Measurements from ENCODE around the gene CNPY2. TPM values are rescaled to one million over a fixed set of nuclear protein-coding genes. Genes with fewer than 3 reads are reported as not detected.

CNPY2 gene
- total RNA-seq, 6 experiments from 2014 or later = 63.7 to 93.7 (median 76.5) TPM

DNA sequence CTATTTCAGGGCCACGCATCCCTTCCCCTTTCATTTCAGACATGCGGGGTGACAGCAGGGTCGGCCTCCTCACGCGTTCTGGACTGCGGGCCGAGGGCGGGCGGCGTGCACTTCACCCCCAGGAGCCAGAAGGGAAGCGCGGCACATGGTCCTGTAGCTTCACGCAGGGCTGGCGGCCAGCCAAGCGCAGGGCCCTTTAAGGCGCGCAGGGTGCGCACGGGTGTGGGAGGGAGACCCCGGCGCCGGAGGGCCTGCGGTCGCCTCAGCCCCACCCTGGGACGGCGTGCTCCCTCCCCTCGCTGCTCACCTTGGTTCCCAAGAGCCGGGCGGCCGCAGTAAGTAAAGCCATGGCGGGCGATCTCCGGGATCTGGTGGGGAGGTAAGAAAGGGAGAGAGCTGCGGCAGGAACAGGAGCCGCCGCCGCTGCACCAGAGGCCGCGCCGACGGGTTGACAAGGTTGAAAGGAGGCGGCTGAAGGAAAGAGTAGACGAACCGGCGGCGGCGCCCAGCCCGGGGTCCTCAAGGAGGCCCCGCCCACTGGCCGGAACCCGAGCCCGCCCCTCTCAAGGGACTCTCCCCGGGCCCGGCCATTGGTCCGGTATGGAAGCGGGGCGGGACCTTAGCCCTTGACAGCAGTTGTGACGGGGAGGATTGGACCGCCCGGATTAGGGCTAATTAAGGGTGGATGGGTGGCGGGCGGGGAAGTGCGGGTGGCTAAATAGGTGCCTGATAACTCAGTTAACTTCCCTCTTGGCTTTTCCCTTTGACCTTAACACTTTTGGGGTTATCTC, 15.7 kb downstream of the CNPY2 start, which contains the start of gene CS:
Gene CS (minus strand): TSS at position 478 of the 791 bp plus-strand sequence. CDS start 129 bp downstream, at position 349.
- Histone ChIP-seq H3K27ac (peak within 1 kb of the TSS; percentile 46 to 96 (median 92)), H3K36me3 (peaks cover 0 to 5% (median 0%) of the 10 kb centered on the region in 4 donors), H3K9me3 (no peaks in the 10 kb centered on the region), H3K4me3 (peak within 1 kb of the TSS; percentile 79 to 99 (median 94)), H3K27me3 (no peaks in the 10 kb centered on the region), H3K4me1 (peaks cover 0 to 72% (median 24%) of the 10 kb centered on the region in 4 donors)
- WGBS (ENCODE audit: insufficient coverage, low coverage, low lambda C conversion rate, missing lambda C conversion rate) = 0% methylated on average over 24 of the region's 63 CpGs
- intact Hi-C loops (cut with DNase I) = no loop called here
- ATAC-seq (peak; percentile 90 to 98 (median 92)), DNase-seq (peak; percentile 99 to 100 (median 100))
- TF ChIP-seq POLR2A (IDR thresholded peaks at IDR 0.05) = peak; percentile 83
- TF ChIP-seq, protein P1, sequence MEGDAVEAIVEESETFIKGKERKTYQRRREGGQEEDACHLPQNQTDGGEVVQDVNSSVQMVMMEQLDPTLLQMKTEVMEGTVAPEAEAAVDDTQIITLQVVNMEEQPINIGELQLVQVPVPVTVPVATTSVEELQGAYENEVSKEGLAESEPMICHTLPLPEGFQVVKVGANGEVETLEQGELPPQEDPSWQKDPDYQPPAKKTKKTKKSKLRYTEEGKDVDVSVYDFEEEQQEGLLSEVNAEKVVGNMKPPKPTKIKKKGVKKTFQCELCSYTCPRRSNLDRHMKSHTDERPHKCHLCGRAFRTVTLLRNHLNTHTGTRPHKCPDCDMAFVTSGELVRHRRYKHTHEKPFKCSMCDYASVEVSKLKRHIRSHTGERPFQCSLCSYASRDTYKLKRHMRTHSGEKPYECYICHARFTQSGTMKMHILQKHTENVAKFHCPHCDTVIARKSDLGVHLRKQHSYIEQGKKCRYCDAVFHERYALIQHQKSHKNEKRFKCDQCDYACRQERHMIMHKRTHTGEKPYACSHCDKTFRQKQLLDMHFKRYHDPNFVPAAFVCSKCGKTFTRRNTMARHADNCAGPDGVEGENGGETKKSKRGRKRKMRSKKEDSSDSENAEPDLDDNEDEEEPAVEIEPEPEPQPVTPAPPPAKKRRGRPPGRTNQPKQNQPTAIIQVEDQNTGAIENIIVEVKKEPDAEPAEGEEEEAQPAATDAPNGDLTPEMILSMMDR (IDR thresholded peaks at IDR 0.05) = no peak

GRCh38 chr12:56299308-56299852, 16.4 kb downstream of the CNPY2 start:
- intact Hi-C loops (cut with DNase I) = no loop called here
- peak in 3 of 4 donors; percentile 0 to 1 (median 0) for ATAC-seq
- Histone ChIP-seq H3K27ac (peak overlapping the region; percentile 46 to 96 (median 92)), H3K27me3 (no peaks in the 10 kb centered on the region), H3K4me3 (peak overlapping the region; percentile 79 to 99 (median 94)), H3K4me1 (peaks cover 0 to 71% (median 22%) of the 10 kb centered on the region in 4 donors), H3K9me3 (no peaks in the 10 kb centered on the region), H3K36me3 (peaks cover 0 to 5% (median 0%) of the 10 kb centered on the region in 4 donors)
- 0% methylated on average over 8 of the region's 10 CpGs for WGBS (ENCODE audit: insufficient coverage, low coverage, low lambda C conversion rate, missing lambda C conversion rate)
- TF ChIP-seq, protein P1 (IDR thresholded peaks at IDR 0.05) = no peak
- no peak for TF ChIP-seq POLR2A (IDR thresholded peaks at IDR 0.05)
- no peak for DNase-seq

GRCh38 chr12:56298828-56299227, 17.0 kb downstream of the CNPY2 start:
- intact Hi-C loops (cut with DNase I) = no loop called here
- TF ChIP-seq, protein P1 (IDR thresholded peaks at IDR 0.05) = no peak
- TF ChIP-seq POLR2A (IDR thresholded peaks at IDR 0.05) = no peak
- no peaks in the 10 kb centered on the region for H3K27me3 ChIP-seq
- peak overlapping the region in 1 of 3 donors; percentile 96 for H3K27ac ChIP-seq
- H3K36me3 ChIP-seq = peaks cover 0 to 5% (median 0%) of the 10 kb centered on the region in 4 donors
- DNase-seq (no peak), ATAC-seq (no peak)
- H3K9me3 ChIP-seq = no peaks in the 10 kb centered on the region
- peaks cover 0 to 77% (median 23%) of the 10 kb centered on the region in 4 donors for H3K4me1 ChIP-seq
- WGBS (ENCODE audit: insufficient coverage, low coverage, low lambda C conversion rate, missing lambda C conversion rate) = 21% methylated on average over 3 of the region's 5 CpGs
- H3K4me3 ChIP-seq = peak overlapping the region; percentile 79 to 99 (median 94)

DNA sequence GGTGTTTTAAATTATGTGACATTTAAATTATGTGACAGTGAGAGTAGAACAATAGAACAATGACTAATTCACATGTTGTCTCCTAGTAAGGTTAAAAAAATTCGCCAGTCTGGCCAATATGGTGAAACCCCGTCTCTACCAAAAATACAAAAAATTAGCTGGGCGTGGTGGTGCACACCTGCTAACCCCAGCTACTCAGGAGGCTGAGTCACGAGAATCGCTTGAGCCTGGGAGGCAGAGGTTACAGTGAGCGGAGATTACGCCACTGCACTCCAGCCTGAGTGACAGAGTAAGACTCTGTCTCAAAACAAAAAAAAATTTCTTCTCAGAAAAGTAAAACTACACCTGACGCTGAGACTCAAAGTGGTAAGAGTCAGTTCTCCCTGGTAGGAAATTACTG, 18.4 kb downstream of the CNPY2 start:
- Histone ChIP-seq H3K4me3 (no peak overlapping the region), H3K4me1 (peaks cover 0 to 76% (median 18%) of the 10 kb centered on the region in 4 donors), H3K27ac (peak overlapping the region in 1 of 3 donors; percentile 3), H3K9me3 (no peaks in the 10 kb centered on the region), H3K36me3 (peaks cover 0 to 5% (median 0%) of the 10 kb centered on the region in 4 donors), H3K27me3 (no peaks in the 10 kb centered on the region)
- 78% methylated on average over 8 of the region's 8 CpGs for WGBS (ENCODE audit: insufficient coverage, low coverage, low lambda C conversion rate, missing lambda C conversion rate)
- intact Hi-C loops (cut with DNase I) = no loop called here
- no peak for ATAC-seq
- no peak for DNase-seq
- TF ChIP-seq, protein P1 (IDR thresholded peaks at IDR 0.05) = no peak
- TF ChIP-seq POLR2A (IDR thresholded peaks at IDR 0.05) = no peak
